ENCODE results near the gene SRRD. TPM values are rescaled to one million over a fixed set of nuclear protein-coding genes. Genes with fewer than 3 reads are reported as not detected.

SRRD gene
- total RNA-seq = 17.4 and 20.1 TPM in 2 replicates

DNA sequence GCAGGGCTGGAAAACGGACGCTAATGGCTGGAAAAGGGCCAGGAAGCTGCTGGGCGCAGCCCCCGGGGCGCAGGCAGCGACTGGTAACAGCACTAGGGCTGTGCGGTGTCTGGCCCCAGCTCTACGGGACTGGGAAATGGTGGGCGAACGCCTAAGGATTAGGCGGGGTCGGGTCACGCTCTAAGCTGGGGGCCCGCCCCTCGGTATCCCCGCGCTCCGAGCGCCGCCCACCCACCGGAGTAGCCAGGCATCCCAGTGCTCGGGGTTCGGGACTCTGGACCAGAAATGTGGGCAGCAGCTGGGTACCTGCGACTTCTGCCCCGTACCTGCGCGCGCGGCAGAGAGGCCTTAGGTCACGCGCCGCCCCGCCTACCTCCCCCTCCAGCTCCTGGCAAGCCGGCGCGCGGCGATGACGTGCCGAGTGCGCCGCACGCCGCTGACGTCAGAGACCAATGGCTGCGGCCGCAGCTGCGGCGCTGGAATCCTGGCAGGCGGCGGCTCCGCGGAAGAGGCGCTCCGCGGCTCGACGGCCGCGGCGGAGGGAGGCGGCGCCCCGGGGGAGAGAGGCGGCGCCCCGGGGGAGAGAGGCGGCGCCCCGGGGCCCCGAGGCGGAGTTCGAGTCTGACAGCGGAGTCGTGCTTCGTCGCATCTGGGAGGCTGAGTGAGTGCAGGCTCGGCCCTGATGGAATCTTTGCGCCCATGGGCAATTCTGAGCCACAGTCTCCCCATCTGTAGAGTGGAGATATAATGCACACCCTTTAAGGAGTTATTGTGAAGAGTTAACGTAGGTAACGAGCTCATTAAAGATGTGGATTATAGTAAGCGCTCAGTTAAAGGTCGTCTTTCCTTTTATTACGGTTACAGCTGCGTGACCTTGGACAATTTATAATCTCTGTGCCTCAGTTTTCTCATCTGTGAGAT is at the start of gene SRRD, which contains the start of gene HPS4:
Gene SRRD (plus strand): TSS at position 439 of the 921 bp plus-strand sequence. CDS start 14 bp downstream, at position 453.
Gene HPS4 (minus strand): TSS at position 345 of the 921 bp plus-strand sequence. CDS start 2,021 bp downstream, outside the sequence.

GRCh38 chr22:26512149-26512793 is 28.6 kb downstream of the SRRD start, which contains the start of gene TFIP11:
Gene TFIP11, minus strand, starts transcription at chr22:26512473. Its CDS starts 2,201 bp downstream, at chr22:26510272.

Other genes with a start within 250 kb of the SRRD start
- 2.6 and 4.8 TPM in 2 replicates for gene ASPHD2, start 54.6 kb upstream of the SRRD start, total RNA-seq
- 41.4 and 49.1 TPM in 2 replicates for gene HPS4, start 94 bp upstream of the SRRD start, total RNA-seq
- gene TFIP11, start 28.6 kb downstream of the SRRD start, total RNA-seq = 30.5 and 32.8 TPM in 2 replicates
- 28.5 and 29.0 TPM in 2 replicates for gene TPST2, start 106.3 kb downstream of the SRRD start, total RNA-seq
- not detected in 2 replicates for gene CRYBB1, start 134.2 kb downstream of the SRRD start, total RNA-seq
- not detected in 2 replicates for gene CRYBA4, start 138.1 kb downstream of the SRRD start, total RNA-seq
- gene MIAT, start 173.7 kb downstream of the SRRD start, total RNA-seq = 0.76 and 0.78 TPM in 2 replicates

Measured in articular chondrocyte of knee joint (primary cell).